Fibroblast of the aortic adventitia (primary cell): ENCODE results near the gene GALNT9. TPM values are rescaled to one million over a fixed set of nuclear protein-coding genes. Genes with fewer than 3 reads are reported as not detected.
A peak's percentile ranks its signal among the peaks of the same experiment; 100 is the strongest.

Experiments used
- DNase-seq: peaks from one replicate; pipeline ENCODE4 v3.0.0-alpha.2; 2010; ENCODE audit warnings: low read depth
- H3K4me3 ChIP-seq: 2 replicates; pipeline ENCODE4 v1.5.1; 2011; ENCODE audit warnings: low read depth, mild to moderate bottlenecking, control low read depth, low read length, moderate library complexity
- CTCF ChIP-seq: IDR thresholded peaks from 2 replicates; pipeline ENCODE4 v1.5.1; 2011; ENCODE audit warnings: mild to moderate bottlenecking, low read length, control low read depth, inconsistent platforms; ENCODE audit not compliant: insufficient read depth
- total RNA-seq: library from RNA; depleted of rRNA; stranded (reverse); fragments of >200 nt; gene quantifications from 2 replicates; pipeline ENCODE4 v1.2.3, GENCODE V29; 2012; ENCODE audit warnings: low replicate concordance

The GALNT9 gene
- total RNA-seq, 1 donor: not detected

- H3K4me3 ChIP-seq: no peak overlapping the region
- TF ChIP-seq CTCF: no peak
- DNase-seq: no peak
These were observed 39.8 kb downstream of the GALNT9 start for GRCh38 chr12:132289356-132290202.

GRCh38 chr12:132288516-132289215 lies 40.7 kb downstream of the GALNT9 start:
- no peak overlapping the region for H3K4me3 ChIP-seq
- DNase-seq: no peak
- TF ChIP-seq CTCF: no peak

- DNase-seq: no peak
- TF ChIP-seq CTCF: no peak
- H3K4me3 ChIP-seq: no peak overlapping the region
These were observed 41.8 kb downstream of the GALNT9 start for GRCh38 chr12:132287391-132288238.

- H3K4me3 ChIP-seq: no peak overlapping the region
- no peak for TF ChIP-seq CTCF
- no peak for DNase-seq
These were observed 42.5 kb downstream of the GALNT9 start for GRCh38 chr12:132286912-132287311.

- DNase-seq: peak; percentile 52
- no peak overlapping the region for H3K4me3 ChIP-seq
- TF ChIP-seq CTCF: no peak
These were observed 43.3 kb downstream of the GALNT9 start for GRCh38 chr12:132285991-132286681.
